ENCODE results near the gene SNAP47. TPM values are rescaled to one million over a fixed set of nuclear protein-coding genes. Genes with fewer than 3 reads are reported as not detected.

The SNAP47 gene
- total and polyA plus RNA-seq, 9 of the 15 experiments (the other 6 are each of a cell fraction or from before 2014, with no cell fraction given), result 2.5 to 41.3 (median 32.6) TPM

GRCh38 chr1:227790034-227790400 lies 54.8 kb downstream of the SNAP47 start:
- intact Hi-C loops (cut with micrococcal nuclease), result no loop called here
- Histone ChIP-seq H3K27me3 (ENCODE audit: control insufficient read depth in 2 of 2, insufficient read depth in 2 of 2, low read length in 2 of 2) (peaks cover 2 to 13% of the 10 kb centered on the region in 2 experiments; a peak in 3 of 5 replicates), H3K4me1 (replicated peaks in 1 of 2; ENCODE audit: control insufficient read depth in 2 of 2, insufficient read depth in 2 of 2, low read length in 2 of 2) (peaks cover 5 to 58% of the 10 kb centered on the region in 2 experiments; a peak in 3 of 5 replicates), H3K9me1 (ENCODE audit: control insufficient read depth, insufficient read depth, low read length) (no peaks in the 10 kb centered on the region), H3K79me2 (ENCODE audit: control insufficient read depth, insufficient read depth, low read length) (no peaks in the 10 kb centered on the region), H3K9ac (ENCODE audit: insufficient read depth in 1 of 2, low read depth in 2 of 2, low read length in 2 of 2) (peak overlapping the region in 1 of 2 experiments; percentile 26; a peak in 1 of 4 replicates), H4K20me1 (replicated peaks; ENCODE audit: control insufficient read depth, insufficient read depth, low read length) (peaks cover 4% of the 10 kb centered on the region), H3K9me3 (replicated peaks; ENCODE audit: control insufficient read depth, insufficient read depth, low read depth, low read length) (no peaks in the 10 kb centered on the region), H2AFZ (ENCODE audit: low read depth, low read length) (no peak overlapping the region), H3K4me2 (ENCODE audit: insufficient read depth, low read length) (no peak overlapping the region), H3K4me3 (no peak overlapping the region), H3K27ac (ENCODE audit: extremely low read depth, low read depth, low read length) (no peak overlapping the region), H3K36me3 (ENCODE audit: control insufficient read depth, insufficient read depth, low read length) (no peaks in the 10 kb centered on the region)
- FAIRE-seq (no peak), ATAC-seq (no peak), DNase-seq (ENCODE audit: extremely low read depth in 1 of 4, low spot score in 3 of 4) (no peak)
- no TSS peak for BruUV-seq (replicated peaks)
- WGBS (ENCODE audit: insufficient coverage, low coverage, missing lambda C conversion rate), result 10% methylated on average over 2 of the region's 2 CpGs
- ChIA-PET POLR2A (interaction anchor here (0.6 kb wide), 1 partner anchor 44 kb away, joined by 3 read pairs; no protein-coding TSS in a partner anchor), CTCF (ENCODE audit: low intra/inter-chr PET ratio) (no interaction called here)
- TF ChIP-seq TFAP4 (CRISPR knock-in tag; IDR thresholded peaks at IDR 0.05; ENCODE audit: borderline replicate concordance), result peak; percentile 3; the same call in 1 of the 2 replicates
- no peak for TF ChIP-seq TCF7 (IDR thresholded peaks at IDR 0.05; ENCODE audit: borderline replicate concordance)
- in situ Hi-C loops (cut with MboI), result no loop called here

DNA sequence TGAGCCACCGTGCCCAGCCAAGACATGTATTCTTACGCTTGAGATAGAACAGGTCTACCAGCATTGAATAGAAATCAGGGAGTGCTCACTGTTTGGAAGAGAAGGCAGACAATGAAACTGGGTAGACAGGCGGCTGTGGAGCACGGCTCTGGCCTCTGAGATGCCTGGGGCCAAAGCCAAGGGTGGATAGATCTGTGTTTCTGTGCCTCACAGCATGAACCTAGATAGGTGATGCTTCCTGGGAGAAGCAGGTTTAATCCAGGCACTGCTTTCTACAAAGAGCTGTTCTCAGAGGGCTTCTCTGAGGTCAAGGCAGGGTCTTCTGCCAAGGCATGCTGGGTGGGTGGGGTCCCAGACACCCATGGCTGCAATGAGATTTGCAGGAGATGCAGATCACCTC lies 55.6 kb downstream of the SNAP47 start:
- H3K79me2 ChIP-seq (ENCODE audit: control insufficient read depth, insufficient read depth, low read length), result no peaks in the 10 kb centered on the region
- DNase-seq (ENCODE audit: extremely low read depth in 1 of 4, low spot score in 3 of 4) (no peak), FAIRE-seq (no peak), ATAC-seq (no peak)
- CTCF ChIA-PET (ENCODE audit: low intra/inter-chr PET ratio), result no interaction called here
- H3K4me1 ChIP-seq (replicated peaks in 1 of 2; ENCODE audit: control insufficient read depth in 2 of 2, insufficient read depth in 2 of 2, low read length in 2 of 2), result peaks cover 5 to 58% of the 10 kb centered on the region in 2 experiments; a peak in 3 of 5 replicates
- intact Hi-C loops (cut with micrococcal nuclease), result no loop called here
- H3K27ac ChIP-seq (ENCODE audit: extremely low read depth, low read depth, low read length), result no peak overlapping the region
- no peaks in the 10 kb centered on the region for H3K36me3 ChIP-seq (ENCODE audit: control insufficient read depth, insufficient read depth, low read length)
- no peaks in the 10 kb centered on the region for H3K9me3 ChIP-seq (replicated peaks; ENCODE audit: control insufficient read depth, insufficient read depth, low read depth, low read length)
- WGBS (ENCODE audit: insufficient coverage, low coverage, missing lambda C conversion rate), result 14% methylated on average over 4 of the region's 4 CpGs
- H3K9ac ChIP-seq (ENCODE audit: insufficient read depth in 1 of 2, low read depth in 2 of 2, low read length in 2 of 2), result no peak overlapping the region
- no peak overlapping the region for H3K4me3 ChIP-seq
- peaks cover 4% of the 10 kb centered on the region for H4K20me1 ChIP-seq (replicated peaks; ENCODE audit: control insufficient read depth, insufficient read depth, low read length)
- no peak overlapping the region for H3K4me2 ChIP-seq (ENCODE audit: insufficient read depth, low read length)
- BruUV-seq (replicated peaks), result no TSS peak
- H3K9me1 ChIP-seq (ENCODE audit: control insufficient read depth, insufficient read depth, low read length), result no peaks in the 10 kb centered on the region
- H2AFZ ChIP-seq (ENCODE audit: low read depth, low read length), result no peak overlapping the region
- in situ Hi-C loops (cut with MboI), result no loop called here
- POLR2A ChIA-PET, result no interaction called here
- H3K27me3 ChIP-seq (ENCODE audit: control insufficient read depth in 2 of 2, insufficient read depth in 2 of 2, low read length in 2 of 2), result peaks cover 2 to 13% of the 10 kb centered on the region in 2 experiments; a peak in 3 of 5 replicates
- TF ChIP-seq TARDBP (IDR thresholded peaks at IDR 0.05), result no peak
- TF ChIP-seq CBX2 (IDR thresholded peaks at IDR 0.05; ENCODE audit: insufficient read depth, low read length, poor library complexity, severe bottlenecking), result no peak
- no peak for TF ChIP-seq FOSL1 (tag; conservative IDR thresholded peaks at IDR 0.05)
- no peak for TF ChIP-seq MLX (CRISPR knock-in tag; conservative IDR thresholded peaks at IDR 0.05)
- no peak for TF ChIP-seq ARID2 (IDR thresholded peaks at IDR 0.05)
- TF ChIP-seq XRCC5 (IDR thresholded peaks at IDR 0.05; ENCODE audit: low read depth, low read length), result no peak
- no peak for TF ChIP-seq ZNF764 (CRISPR knock-in tag; IDR thresholded peaks at IDR 0.05; ENCODE audit: low read depth)
- TF ChIP-seq KAT8 (IDR thresholded peaks at IDR 0.05; ENCODE audit: low read depth), result no peak
- TF ChIP-seq ZKSCAN8 (CRISPR knock-in tag; IDR thresholded peaks at IDR 0.05), result no peak
- no peak for TF ChIP-seq SMARCA4 (IDR thresholded peaks at IDR 0.05)
- TF ChIP-seq EZH2 (IDR thresholded peaks at IDR 0.05; ENCODE audit: borderline replicate concordance, low read depth, low read length), result no peak
- no peak for TF ChIP-seq ZNF316 (IDR thresholded peaks at IDR 0.05)
- no peak for TF ChIP-seq PHF20 (IDR thresholded peaks at IDR 0.05; ENCODE audit: partially characterized antibody)
- no peak for TF ChIP-seq STAT5A (IDR thresholded peaks at IDR 0.05; ENCODE audit: borderline replicate concordance, low read length)
